Fibroblast of mammary gland (primary cell): ENCODE data around the gene KANTR.

ENCODE experiments used
- DNase-seq: peaks from one replicate; pipeline ENCODE4 v3.0.0-alpha.2; 2010; ENCODE audit warnings: low read depth
- H3K4me3 ChIP-seq: 2 replicates; pipeline ENCODE4 v1.5.1; 2011; ENCODE audit warnings: low read depth, mild to moderate bottlenecking, low read length, moderate library complexity; ENCODE audit not compliant: control insufficient read depth
- TF ChIP-seq, protein P1 (sequence below): conservative IDR thresholded peaks from 2 replicates; pipeline ENCODE4 v1.5.1; 2011; ENCODE audit warnings: low read depth, low read length, inconsistent platforms; ENCODE audit not compliant: control insufficient read depth, insufficient read depth

Gene KANTR

GRCh38 chrX:53081925-53082772 lies 11.8 kb upstream of the KANTR start, which contains the start of gene TSPYL2:
Gene TSPYL2 (plus strand): TSS chrX:53082367. CDS start chrX:53082499, 132 bp downstream.
- TF ChIP-seq, protein P1, sequence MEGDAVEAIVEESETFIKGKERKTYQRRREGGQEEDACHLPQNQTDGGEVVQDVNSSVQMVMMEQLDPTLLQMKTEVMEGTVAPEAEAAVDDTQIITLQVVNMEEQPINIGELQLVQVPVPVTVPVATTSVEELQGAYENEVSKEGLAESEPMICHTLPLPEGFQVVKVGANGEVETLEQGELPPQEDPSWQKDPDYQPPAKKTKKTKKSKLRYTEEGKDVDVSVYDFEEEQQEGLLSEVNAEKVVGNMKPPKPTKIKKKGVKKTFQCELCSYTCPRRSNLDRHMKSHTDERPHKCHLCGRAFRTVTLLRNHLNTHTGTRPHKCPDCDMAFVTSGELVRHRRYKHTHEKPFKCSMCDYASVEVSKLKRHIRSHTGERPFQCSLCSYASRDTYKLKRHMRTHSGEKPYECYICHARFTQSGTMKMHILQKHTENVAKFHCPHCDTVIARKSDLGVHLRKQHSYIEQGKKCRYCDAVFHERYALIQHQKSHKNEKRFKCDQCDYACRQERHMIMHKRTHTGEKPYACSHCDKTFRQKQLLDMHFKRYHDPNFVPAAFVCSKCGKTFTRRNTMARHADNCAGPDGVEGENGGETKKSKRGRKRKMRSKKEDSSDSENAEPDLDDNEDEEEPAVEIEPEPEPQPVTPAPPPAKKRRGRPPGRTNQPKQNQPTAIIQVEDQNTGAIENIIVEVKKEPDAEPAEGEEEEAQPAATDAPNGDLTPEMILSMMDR, result no peak
- H3K4me3 ChIP-seq, result peak within 1 kb of the TSS; percentile 61
- DNase-seq, result peak; percentile 94

- H3K4me3 ChIP-seq, result peak overlapping the region; percentile 61
- no peak for DNase-seq
- TF ChIP-seq, protein P1, result no peak
Measured at GRCh38 chrX:53082773-53083616, 10.9 kb upstream of the KANTR start.

GRCh38 chrX:53084043-53084570 lies 9.8 kb upstream of the KANTR start:
- DNase-seq, result peak; percentile 61
- H3K4me3 ChIP-seq, result no peak overlapping the region
- TF ChIP-seq, protein P1, result no peak

GRCh38 chrX:53084863-53085262 lies 9.1 kb upstream of the KANTR start:
- DNase-seq, result no peak
- TF ChIP-seq, protein P1, result no peak
- no peak overlapping the region for H3K4me3 ChIP-seq

- TF ChIP-seq, protein P1, result no peak
- no peak for DNase-seq
- no peak overlapping the region for H3K4me3 ChIP-seq
Measured at GRCh38 chrX:53085661-53086229, 8.2 kb upstream of the KANTR start.

DNA sequence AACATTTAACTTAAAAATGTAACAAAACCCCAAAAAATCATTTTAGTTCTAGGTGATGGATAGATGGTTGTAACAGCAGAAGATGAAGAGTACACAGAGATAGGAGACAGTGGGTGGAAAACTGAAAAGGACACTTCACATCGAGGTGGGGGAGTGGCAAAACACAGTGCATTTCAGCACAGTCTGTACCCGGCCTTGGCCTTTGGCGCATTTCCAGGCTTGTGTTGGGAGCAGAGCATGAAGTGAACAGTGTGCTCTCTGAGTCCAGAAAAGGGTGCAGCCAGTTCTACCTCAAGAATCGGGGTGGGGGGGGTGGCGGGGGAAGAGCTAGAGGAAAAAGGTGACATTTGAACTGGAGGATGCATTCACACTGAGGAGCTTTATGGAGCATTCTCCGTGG lies 7.5 kb upstream of the KANTR start:
- no peak overlapping the region for H3K4me3 ChIP-seq
- peak; percentile 48 for DNase-seq
- TF ChIP-seq, protein P1, result no peak
